ENCODE results near the gene AEN.

- TF ChIP-seq CTCF (IDR thresholded peaks at IDR 0.05; ENCODE audit: low read depth, low read length) (no peak), MAX (IDR thresholded peaks at IDR 0.05; ENCODE audit: low read depth, low read length) (no peak), POLR2A (IDR thresholded peaks at IDR 0.05; ENCODE audit: extremely low read depth, insufficient read length) (no peak)
These were observed 40.8 kb downstream of the AEN start for GRCh38 chr15:88661761-88662556.
